GM21723 (cell line): Measurements from ENCODE around the gene PI4KA.
A peak's percentile ranks its signal among the peaks of the same experiment; 100 is the strongest.

Source experiments
- ATAC-seq: cut with Tn5 transposase; IDR thresholded peaks from one replicate; pipeline ENCODE4 v1.9.1; 2021; ENCODE audit warnings: mild to moderate bottlenecking, moderate library complexity; ENCODE audit not compliant: unreplicated experiment

The PI4KA gene

DNA sequence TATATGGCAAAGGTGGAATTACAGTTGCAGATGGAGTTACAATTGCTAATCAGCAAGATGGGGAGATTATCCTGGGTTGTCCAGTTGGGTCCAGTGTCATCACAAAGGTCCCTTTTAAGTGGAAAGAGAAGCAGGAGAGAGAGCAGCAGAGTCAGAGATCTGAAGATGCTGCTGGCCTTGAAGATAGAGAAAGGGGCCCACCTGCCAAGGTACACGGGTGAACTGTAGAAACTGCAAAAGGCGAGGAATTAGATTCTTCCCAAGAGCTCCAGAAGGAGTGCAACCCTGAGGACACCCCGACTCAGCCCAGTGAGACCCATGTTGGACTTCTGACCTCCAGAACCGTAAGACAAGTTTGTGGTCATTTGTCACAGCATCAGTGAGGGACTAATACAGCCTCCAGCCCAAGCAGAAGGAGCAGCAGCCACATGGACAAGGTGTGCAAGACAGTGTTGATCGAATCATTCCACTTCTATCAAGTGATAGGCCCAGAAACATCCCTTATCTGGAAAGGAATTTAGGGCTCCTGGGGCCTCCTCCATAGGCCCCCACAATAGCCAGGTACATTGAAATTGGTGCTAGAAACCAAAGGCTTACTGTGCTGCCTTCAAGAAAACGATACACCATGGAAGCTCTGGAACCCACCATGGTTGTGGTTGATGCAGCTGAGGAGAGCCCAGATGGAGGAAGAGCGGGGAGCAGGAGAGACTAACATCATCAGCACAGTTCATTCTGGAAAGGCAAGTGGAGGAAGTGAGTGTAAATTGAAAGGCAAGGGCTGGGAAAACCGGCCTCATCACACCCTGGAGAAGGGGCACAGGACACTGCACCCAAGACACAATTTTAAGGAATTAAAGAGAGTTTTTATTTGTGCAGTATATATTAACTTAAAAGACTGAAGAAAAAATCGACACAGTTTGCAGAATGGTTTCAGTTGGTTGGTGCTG lies 23.5 kb upstream of the PI4KA start:
- no peak for ATAC-seq

DNA sequence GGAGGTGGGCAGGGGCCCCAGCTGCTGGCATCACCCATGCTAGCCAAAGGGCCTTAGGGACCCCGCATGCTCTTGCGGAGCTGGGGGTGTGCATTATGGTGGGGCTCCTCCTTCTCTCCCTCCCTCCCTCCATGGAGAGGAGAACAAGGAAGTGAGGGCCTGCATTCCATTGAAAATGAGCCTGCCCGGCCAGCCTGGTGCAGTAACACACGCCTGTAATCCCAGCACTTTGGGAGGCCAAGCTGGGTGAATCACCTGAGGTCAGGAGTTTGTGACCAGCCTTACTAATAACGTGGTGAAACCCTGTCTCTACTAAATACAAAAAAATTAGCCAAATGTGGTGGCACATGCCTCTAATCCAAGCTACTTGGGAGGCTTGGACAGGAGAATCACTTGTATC lies 22.6 kb upstream of the PI4KA start:
- ATAC-seq = no peak

DNA sequence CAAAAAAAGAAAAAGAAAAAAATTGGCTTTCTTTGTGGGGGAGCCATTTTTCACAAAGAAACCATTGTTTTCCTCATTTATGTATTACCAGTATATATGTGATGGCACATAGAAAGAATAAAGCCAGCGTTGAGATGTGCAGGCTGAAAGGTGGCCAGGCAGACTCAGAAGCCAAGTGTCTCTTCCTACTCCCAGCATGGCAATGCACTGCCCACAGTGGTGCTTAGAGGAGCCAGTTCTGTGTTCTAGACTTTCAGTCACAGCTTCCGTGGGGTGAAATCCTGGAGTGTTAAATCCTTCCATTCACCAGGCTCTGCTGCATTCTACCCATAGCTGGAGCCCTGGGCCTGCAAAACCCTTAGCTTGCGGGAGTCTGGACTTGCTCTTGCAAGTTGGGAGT lies 19.1 kb upstream of the PI4KA start:
- ATAC-seq = no peak

DNA sequence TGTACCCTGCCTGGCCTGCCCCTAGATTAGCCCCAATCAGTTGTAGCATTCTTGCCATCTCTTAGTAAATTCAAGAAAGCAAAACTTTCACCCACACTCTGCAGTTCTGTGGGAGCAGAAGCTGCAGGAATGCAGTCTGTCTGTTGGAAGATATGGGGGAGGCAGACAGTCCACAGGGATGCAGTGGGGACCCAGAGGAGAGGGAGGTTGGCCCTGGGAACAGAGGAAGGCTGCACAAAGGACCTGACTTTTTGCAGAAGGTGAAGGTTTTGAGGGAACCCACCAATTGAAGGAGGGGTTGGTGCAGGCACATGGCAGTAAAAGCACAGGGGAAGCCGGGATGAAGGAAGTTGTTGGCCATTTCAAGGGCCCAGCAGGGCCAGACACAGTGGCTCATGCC lies 16.7 kb upstream of the PI4KA start:
- ATAC-seq = no peak

DNA sequence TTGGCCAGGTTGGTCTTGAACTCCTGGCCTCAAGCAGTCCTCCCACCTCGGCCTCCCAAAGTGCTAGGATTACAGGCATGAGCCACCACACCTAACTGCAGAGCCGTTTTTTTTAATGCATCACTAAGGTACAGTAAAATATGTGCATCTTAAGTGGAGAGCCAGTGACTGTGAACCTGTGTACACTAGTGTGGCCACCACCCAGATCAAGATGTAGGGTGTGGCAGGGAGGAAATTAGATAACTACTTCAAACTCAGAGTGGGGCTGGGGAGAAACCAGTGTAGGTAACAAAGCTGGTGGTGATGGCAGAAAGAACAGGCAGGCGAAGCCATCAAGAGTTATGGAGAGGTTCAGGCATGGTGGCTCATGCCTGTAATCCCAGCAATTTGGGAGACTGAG lies 14.6 kb upstream of the PI4KA start:
- ATAC-seq = no peak

DNA sequence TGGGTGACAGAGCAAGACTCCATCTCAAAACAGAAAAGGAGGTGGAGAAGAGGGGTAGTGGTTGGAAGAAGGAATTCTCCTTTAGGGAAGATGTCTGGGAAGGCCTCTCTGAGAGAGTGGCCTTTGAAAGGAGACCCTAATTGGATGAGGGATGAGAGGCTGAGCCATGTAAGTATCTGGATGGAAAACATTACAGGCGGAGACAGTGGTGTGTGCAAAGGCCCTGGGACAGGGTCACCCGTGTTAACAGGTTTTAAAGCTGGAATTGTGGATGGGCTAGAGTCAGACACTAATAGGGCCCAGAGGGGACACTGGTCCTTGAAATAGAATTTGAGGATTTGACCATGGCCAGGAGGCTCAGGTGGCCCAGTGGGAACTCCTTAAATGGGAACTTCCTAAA lies 10.6 kb upstream of the PI4KA start:
- ATAC-seq = no peak

DNA sequence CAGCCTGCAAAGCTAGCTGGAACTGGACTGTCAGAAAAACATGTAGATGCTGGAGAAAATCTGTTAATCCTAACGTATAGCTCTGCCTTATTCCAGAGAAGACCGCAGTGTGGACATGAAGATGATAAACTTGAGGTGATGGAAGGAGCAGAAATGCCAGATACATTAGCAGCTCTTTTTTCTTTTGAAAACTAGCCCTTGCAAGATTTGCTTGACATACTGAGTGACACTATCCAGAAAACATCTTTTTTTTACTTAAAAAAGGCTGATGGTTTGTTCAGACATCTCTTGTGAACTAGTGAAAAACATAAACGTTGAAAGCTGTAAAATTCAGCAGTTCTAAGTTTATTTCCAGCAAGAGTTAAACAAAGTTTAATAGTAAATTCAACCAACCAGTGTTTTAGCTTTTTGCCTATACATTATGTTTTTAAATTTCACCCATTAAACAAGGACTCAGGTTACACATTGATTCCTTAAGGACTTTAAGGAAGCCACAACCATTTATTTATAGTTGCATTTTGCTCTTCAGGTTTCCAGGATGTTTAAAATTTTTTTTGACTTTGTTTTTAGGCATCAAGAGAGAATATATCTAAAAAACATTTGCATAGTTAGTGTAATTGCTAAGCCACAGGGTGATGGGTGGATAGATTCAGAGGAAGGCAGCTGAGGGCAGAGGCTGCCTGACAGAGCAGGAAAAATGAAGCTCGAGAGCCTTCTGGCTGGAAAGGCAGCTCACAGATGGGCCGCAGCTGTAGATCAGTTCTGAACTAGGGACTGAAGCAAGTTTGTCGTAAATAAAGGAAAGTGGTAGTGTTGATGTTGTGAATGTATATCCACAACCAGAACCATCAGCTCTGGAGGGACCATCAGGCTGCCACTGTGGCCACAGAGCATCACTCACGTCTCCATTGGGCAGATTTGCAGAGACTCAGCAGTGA lies 9.7 kb upstream of the PI4KA start:
- no peak for ATAC-seq

DNA sequence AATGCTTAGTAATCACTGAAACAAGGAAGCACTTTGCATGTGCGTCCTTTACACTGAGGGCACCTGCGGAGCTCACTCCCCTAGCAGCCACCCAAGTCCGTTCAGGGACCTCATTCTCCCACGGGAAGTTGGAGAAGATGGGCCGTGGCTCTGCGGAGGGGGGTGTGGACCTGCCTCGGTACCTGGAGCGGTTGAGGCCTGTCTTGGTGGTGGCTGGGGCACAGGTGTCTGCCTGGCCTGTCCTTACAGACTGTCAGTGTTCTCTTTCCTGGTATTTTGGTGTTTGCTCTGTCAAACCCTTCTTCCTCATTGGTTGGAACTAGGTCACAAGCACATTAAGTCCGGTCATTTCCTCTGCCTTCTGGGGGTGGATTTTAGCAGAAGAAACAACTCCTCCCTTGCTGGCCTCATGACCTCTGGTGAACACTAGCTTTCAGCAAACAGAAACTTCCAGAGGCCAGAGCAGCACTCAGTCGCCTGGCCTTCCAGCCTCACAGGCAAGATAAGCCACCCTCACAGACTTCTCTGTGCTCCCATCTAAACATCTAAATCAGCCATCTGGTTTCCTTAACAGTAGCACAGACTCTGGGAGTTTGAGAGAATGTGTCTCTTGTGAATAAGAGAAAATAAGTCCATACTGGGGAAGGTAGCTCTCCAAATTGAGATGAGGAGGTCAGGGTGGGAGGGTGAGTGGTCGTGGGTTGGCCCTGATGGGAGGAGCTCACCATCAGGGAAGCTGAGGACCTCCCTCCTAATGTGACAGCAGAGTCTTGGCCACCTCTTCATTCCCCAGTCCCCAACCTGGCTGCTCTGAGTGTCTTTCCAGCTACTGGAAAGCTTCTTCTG lies 8.8 kb upstream of the PI4KA start:
- ATAC-seq = no peak

DNA sequence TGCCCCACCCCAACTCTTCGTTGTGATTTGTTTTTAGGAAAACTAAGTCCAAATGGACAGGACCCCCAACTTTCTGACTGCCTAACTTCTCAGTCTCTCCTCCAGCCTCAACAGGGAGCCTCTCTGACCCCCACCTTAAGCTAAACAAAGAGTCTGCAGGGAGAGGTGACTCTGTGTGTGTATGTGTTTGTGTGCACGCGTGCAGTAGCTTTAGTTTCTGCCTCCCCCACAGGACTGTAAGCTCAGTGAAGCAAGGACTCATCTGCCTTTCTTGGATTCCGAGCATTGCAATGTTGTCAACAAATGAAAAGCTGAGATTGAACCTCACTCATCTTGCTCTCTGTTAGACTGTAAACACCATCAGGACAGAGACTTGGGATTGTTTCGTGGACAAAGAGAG lies 8.1 kb upstream of the PI4KA start:
- ATAC-seq = no peak

DNA sequence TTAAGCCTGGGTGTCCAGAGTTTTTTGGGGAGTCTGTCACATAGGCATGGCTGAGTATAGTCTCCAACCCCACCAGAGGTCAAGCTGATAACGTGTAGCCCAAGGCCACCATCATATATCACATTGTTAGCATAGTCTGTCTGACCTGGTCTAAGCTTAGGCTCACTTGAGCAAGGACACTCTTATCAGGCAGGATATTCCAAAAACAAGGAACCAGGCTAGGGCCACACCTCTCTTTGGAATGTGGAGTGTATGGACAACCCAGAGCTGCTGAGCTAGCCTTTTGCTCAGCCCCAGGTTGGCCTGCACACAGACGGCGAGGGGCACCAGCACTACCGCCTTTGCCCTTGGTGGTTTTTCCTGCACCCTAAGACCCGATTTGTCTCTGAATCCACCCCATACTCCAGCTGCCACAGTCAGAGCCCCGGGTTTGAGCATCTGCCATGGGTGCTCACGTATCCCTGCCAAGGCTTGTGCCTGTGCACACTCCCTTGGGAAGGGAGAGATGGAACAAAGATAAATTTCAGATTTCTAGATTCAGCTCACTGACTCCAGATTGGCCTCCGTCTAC lies 7.3 kb upstream of the PI4KA start:
- no peak for ATAC-seq

DNA sequence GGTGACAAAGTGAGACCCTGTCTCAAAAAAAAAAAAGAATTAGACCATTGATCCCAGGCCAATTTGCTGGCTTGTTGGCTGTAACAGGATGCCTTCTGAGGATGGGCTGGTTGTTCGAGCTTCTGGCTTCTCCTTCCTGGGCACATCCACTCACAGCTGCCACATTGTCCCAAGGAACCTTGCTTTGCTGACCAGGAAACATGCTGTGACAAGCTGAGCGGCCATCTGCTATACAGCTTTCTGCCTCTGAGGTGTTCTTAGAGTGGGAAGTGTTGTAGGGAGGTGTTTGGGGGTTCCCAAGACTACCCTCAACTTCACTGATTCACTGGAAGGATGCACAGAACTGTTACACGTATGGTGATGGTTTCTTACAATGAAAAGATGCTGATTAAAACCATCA lies 6.7 kb upstream of the PI4KA start:
- ATAC-seq = no peak

DNA sequence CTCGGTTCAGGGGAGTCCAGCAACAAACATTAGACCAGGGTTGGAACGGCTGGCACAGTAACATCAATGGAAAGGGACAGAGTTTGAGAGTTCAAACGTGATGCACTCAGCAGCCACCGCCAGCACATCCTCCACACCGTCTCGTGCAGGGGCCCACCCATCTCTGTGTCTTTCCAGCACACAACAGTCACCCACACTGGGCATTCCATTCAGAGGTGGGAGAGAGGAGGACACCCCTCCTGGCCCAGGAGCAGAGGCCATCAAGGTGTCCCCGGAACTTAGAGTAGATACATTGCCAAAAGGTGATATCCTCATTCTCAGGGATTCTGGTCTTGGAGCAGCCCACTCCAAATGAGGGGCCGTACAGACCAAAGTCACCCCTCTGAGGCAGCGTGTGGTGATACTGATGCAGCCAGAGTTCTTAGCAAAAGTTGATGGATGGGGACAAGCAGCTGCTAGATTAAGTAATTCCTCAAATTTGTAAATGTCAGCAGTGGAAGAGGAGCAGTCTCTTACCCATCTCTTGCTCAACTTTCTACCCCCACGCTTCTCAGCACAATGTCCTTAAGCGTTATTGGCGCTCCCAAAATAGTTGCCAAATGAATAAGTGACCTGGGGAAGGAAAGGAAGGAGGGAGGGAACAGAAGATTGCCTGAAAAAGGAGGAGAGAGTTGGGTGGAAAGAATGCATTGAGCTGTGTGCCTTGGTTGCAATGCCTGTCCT lies 5.7 kb upstream of the PI4KA start:
- ATAC-seq = no peak

DNA sequence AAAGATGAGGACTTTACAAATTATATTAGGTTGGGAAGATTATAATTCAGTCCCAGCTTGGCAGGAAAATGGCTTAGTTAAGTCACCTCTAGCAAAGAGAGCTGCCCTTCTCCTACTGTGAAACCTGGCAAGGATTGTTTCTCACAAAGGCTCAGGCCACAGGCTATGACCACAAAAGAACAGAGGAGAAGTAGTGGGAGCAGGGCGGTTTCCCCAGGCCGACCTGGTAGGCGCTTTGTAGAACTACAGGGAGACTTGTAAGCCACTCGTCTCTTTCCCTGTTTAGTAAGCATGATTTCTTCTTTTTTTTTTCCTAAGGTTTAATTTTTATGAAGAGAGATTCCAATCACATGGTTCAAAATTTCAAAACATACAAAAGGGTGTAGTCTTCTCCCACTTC lies 4.8 kb upstream of the PI4KA start:
- ATAC-seq = no peak

DNA sequence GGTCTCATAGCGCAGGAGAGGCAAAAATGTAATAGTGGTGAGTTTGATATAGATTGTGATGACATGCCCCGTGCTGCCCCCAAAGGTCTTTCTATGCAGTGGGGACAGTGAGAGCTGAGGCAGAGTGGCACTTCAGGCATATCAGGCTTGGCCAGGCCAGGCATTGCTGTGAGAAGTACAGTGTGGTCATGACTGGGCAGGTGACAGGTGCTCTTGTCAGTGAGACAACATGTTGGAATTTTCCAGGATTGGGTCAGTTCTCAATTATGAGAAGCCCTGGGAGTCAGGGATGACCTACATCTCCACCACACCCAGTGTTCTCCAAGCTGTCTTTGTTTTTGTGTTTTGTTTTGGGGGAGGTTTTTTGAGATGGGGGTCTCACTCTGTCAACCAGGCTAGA lies 3.9 kb upstream of the PI4KA start:
- no peak for ATAC-seq

DNA sequence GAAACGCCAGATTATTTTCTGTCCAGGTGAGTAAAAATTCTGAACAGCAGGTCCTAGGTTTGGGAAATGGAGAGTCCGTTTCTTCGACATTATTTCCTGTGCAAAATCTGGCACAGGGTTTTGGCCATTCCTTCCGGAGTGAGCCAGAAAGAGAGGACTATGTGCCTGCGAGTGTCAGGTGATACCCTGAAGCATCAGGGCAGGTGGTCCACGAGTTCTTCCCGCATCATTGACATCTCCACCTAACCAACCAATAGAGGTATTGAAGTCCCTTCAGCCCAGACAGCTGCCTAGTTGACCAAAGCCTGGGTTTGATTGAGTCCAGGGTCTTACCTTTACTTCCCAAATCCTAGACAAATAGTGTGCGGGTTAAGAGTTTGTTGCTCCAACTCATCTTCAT lies 1.0 kb upstream of the PI4KA start:
- ATAC-seq = no peak

DNA sequence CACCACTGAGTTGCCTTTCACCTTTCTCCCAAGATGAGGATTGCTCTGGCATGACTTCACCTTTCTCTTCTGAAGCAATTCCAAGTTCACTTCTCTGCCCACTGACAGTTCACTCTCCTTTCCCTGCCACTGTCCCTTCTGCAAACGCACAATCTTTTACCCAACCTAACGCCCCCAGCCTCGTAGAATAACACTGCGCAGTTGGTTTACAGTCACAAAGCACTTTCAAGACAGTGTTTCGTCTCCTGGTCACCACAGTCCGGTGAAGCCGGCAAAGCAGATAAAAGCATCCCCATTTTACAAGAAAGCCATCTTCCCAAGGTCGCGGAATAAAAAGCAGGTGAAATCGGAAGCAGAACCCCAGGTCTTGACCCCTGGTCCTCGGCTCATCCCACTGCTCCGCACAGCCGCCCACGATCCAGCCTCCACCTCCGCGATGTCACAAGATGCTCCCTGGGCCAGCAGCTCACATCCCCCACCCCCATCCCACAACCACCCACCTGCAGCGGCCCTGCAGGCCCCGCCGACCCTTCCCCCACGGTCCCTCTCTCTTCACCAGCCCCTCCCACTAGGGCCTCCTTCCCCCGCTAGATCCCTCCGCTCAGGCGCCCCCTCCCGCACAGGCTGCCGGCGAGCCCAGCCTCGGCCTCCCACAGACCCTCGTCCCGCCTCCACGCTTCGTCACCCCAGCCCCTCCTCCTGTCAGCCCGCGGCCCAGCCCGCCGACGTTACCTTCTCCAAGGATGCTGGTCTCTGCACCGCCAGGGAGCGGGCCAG lies 585 bp downstream of the PI4KA start:
- ATAC-seq = peak; percentile 50

DNA sequence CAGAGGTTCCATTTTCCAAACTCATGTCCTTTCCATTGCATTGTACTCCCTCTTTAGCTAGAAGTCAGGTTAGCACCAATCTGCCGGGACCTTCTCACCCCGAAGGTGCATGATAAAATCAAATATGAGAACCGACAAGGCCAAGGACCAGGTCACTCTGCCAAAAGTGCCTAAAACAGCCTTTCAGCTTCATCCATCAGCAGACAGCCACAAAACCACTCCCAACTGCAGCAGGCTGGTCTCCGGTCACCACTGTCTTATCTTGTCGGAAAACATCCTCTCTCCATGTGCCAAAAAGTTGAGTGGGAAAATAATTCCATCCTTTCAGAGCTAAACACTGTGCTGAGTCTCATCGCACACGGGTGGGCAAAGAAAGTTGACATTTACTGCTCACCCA lies 1.4 kb downstream of the PI4KA start:
- no peak for ATAC-seq

DNA sequence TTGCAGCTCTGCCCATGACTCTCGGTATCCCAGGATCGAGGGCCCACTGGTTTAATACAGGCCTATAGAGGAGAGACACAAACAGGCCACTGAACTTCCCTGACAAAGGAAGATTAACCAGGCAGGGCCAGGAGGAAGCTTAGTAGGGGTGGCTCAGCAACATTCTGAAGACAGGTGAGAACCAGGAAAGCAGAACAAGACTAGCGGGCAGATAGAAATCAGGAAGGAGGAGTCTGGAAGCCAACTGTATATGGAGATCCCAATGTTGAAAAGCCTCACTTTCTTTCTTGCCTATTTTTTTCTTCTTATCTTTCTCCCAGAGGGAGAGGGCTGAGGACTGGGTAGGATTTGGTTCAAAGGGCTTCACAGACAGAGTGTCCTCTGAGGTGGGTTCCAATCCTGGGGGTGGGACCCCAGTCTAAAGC lies 5.4 kb downstream of the PI4KA start:
- ATAC-seq = no peak

DNA sequence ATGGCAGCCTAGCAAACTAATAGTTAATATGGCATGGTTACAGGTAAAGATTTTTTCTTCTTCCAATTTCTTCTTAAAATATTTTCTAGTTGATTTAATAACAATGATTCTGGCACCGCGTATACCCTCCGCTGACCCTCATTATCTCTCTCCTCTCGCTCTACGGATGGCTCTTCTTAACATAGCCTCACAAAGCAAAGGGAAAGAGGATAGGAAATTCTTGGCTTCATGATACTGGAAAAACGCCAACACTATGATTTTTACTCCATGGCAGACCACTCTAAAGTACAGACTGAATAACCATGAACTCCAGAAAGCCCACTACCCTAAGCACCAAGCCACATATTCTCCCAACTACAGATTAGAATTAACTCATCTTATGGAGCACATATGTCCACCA lies 6.1 kb downstream of the PI4KA start:
- ATAC-seq = no peak
